Glomerular endothelial cell (primary cell): ENCODE data around the gene ZNF678. TPM values are rescaled to one million over a fixed set of nuclear protein-coding genes. Genes with fewer than 3 reads are reported as not detected.
"Not testable (repeated sequence)": the region's sequence is repeated elsewhere in the genome, so short reads cannot be mapped to it uniquely, and the experiment has no call there.

Source experiments
- DNase-seq: peaks from one replicate; pipeline ENCODE4 v3.0.0-alpha.2; 2011; ENCODE audit warnings: low read depth, low spot score; ENCODE audit errors: extremely low read depth
- total RNA-seq: library from RNA; depleted of rRNA; stranded (reverse); fragments of >200 nt; gene quantifications from 2 replicates; pipeline ENCODE4 v1.2.3, GENCODE V29; 2015

The ZNF678 gene
- total RNA-seq, 1 donor from 2014 or later, result 12.1 TPM

- DNase-seq, result not testable (repeated sequence)
Observed at GRCh38 chr1:227589777-227590176, 26.4 kb downstream of the ZNF678 start.

- DNase-seq, result not testable (repeated sequence)
Observed at GRCh38 chr1:227596222-227596621, 32.9 kb downstream of the ZNF678 start.

GRCh38 chr1:227603327-227603726 lies 40.0 kb downstream of the ZNF678 start:
- DNase-seq, result no peak

- no peak for DNase-seq
Observed at GRCh38 chr1:227604446-227604845, 41.1 kb downstream of the ZNF678 start.

GRCh38 chr1:227606271-227606670 lies 42.9 kb downstream of the ZNF678 start:
- DNase-seq, result not testable (repeated sequence)

- no peak for DNase-seq
Observed at GRCh38 chr1:227607336-227607898, 44.1 kb downstream of the ZNF678 start.

- DNase-seq, result no peak
Observed at GRCh38 chr1:227612658-227613057, 49.3 kb downstream of the ZNF678 start.

GRCh38 chr1:227613526-227613925 lies 50.2 kb downstream of the ZNF678 start:
- no peak for DNase-seq

- no peak for DNase-seq
Observed at GRCh38 chr1:227621211-227621610, 57.9 kb downstream of the ZNF678 start.

GRCh38 chr1:227622739-227623475 lies 59.6 kb downstream of the ZNF678 start:
- no peak for DNase-seq

- no peak for DNase-seq
Observed at GRCh38 chr1:227632325-227632724, 69.0 kb downstream of the ZNF678 start.

GRCh38 chr1:227635596-227635995 lies 72.2 kb downstream of the ZNF678 start:
- no peak for DNase-seq

GRCh38 chr1:227654431-227654830 lies 91.1 kb downstream of the ZNF678 start:
- DNase-seq, result no peak

- no peak for DNase-seq
Observed at GRCh38 chr1:227654858-227655752, 91.7 kb downstream of the ZNF678 start.

- no peak for DNase-seq
Observed at GRCh38 chr1:227661495-227661894, 98.1 kb downstream of the ZNF678 start.

- no peak for DNase-seq
Observed at GRCh38 chr1:227662933-227663332, 99.6 kb downstream of the ZNF678 start.

- DNase-seq, result no peak
Observed at GRCh38 chr1:227666286-227666685, 102.9 kb downstream of the ZNF678 start.

- no peak for DNase-seq
Observed at GRCh38 chr1:227673441-227673840, 110.1 kb downstream of the ZNF678 start.

- DNase-seq, result no peak
Observed at GRCh38 chr1:227685807-227686206, 122.5 kb downstream of the ZNF678 start.

- no peak for DNase-seq
Observed at GRCh38 chr1:227697321-227697864, 134.0 kb downstream of the ZNF678 start.

GRCh38 chr1:227701631-227702030 lies 138.3 kb downstream of the ZNF678 start:
- DNase-seq, result not testable (repeated sequence)
